GM10266 (cell line): ENCODE data around the gene TMEM127.

Experiments used
- DNase-seq: peaks from one replicate; pipeline ENCODE4 v3.0.0; 2012; ENCODE audit errors: extremely low spot score
- CTCF ChIP-seq: IDR thresholded peaks from 2 replicates; pipeline ENCODE4 v1.5.1; 2012; ENCODE audit warnings: mild to moderate bottlenecking, low read depth; ENCODE audit not compliant: control insufficient read depth, insufficient read depth; ENCODE audit errors: missing control alignments

TMEM127 gene

GRCh38 chr2:96247009-96247408 is 18.8 kb downstream of the TMEM127 start:
- no peak for DNase-seq
- TF ChIP-seq CTCF, result no peak

- TF ChIP-seq CTCF, result no peak
- DNase-seq, result no peak
These were observed 20.0 kb downstream of the TMEM127 start for GRCh38 chr2:96245609-96246390.

- no peak for DNase-seq
These were observed 22.0 kb downstream of the TMEM127 start for GRCh38 chr2:96243843-96244242.

GRCh38 chr2:96241900-96242611 is 23.7 kb downstream of the TMEM127 start:
- DNase-seq, result peak; percentile 68
- no peak for TF ChIP-seq CTCF

More at GRCh38 chr2:96243843-96244242, 22.0 kb downstream of the TMEM127 start:
- TF ChIP-seq CTCF, result no peak

- no peak for DNase-seq
- peak; percentile 16 for TF ChIP-seq CTCF
These were observed 24.6 kb downstream of the TMEM127 start for GRCh38 chr2:96241227-96241626.

- TF ChIP-seq CTCF, result no peak
- DNase-seq, result no peak
These were observed 25.3 kb downstream of the TMEM127 start for GRCh38 chr2:96240341-96241038.
